ENCODE measurements around the gene SLC1A1.

DNA sequence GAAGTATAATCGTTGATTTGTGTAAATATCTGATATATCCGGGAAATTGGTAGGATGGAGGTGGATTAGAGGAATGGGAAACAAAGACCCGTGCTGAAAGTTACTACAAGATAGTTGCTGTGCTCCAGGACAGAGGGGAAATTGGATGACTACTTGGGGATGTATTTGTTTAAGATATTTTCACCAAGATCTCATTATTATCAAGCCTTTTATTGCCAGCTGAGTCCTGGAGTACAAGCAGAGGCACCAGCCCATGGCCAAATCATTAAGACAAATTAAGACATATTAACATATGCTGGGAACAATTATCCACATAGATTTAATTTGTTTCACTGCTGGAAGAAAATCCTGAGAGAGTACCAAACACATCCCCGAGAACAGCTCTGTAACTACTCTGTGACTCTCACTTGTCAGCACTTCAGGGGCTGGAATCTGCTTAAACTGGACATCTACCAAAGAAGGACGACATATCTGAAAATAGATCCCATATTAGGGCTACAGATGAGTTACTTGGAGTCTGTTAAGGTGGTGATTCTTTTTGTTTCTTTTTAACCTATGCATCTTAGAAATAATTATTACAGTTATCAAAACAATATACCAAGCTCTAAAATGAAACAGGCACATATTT, 68.2 kb downstream of the SLC1A1 start:
- TF ChIP-seq POLR2A (IDR thresholded peaks at IDR 0.05; ENCODE audit: low read length), result no peak
- TF ChIP-seq GATA1 (IDR thresholded peaks at IDR 0.05; ENCODE audit: low read depth, low read length), result no peak

Measured in erythroblast (primary cell).